Middle frontal gyrus (tissue), 1 donor: Measurements from ENCODE around the gene MYOF.
"Not testable (repeated sequence)": the region's sequence is repeated elsewhere in the genome, so short reads cannot be mapped to it uniquely, and the experiment has no call there.

ENCODE experiments used
- DNase-seq: peaks from one replicate; pipeline ENCODE4 v3.0.0-alpha.2; 2015; ENCODE audit warnings: low spot score; ENCODE audit errors: extremely low spot score

Gene MYOF

GRCh38 chr10:93458821-93459257 lies 23.3 kb downstream of the MYOF start:
- no peak for DNase-seq

GRCh38 chr10:93457511-93457910 lies 24.6 kb downstream of the MYOF start:
- no peak for DNase-seq

GRCh38 chr10:93456480-93456879 lies 25.7 kb downstream of the MYOF start:
- no peak for DNase-seq

- DNase-seq, result no peak
Observed at GRCh38 chr10:93454736-93455135, 27.4 kb downstream of the MYOF start.

- no peak for DNase-seq
Observed at GRCh38 chr10:93454146-93454545, 28.0 kb downstream of the MYOF start.

GRCh38 chr10:93452143-93452542 lies 30.0 kb downstream of the MYOF start:
- no peak for DNase-seq

- DNase-seq, result no peak
Observed at GRCh38 chr10:93451244-93451947, 30.7 kb downstream of the MYOF start.

- DNase-seq, result no peak
Observed at GRCh38 chr10:93447970-93448369, 34.2 kb downstream of the MYOF start.

GRCh38 chr10:93447019-93447418 lies 35.1 kb downstream of the MYOF start:
- DNase-seq, result no peak

GRCh38 chr10:93445978-93446720 lies 36.0 kb downstream of the MYOF start:
- DNase-seq, result no peak

- DNase-seq, result no peak
Observed at GRCh38 chr10:93445097-93445960, 36.8 kb downstream of the MYOF start.

- DNase-seq, result no peak
Observed at GRCh38 chr10:93443481-93443880, 38.7 kb downstream of the MYOF start.

GRCh38 chr10:93442721-93443120 lies 39.4 kb downstream of the MYOF start:
- DNase-seq, result not testable (repeated sequence)

GRCh38 chr10:93440591-93441091 lies 41.5 kb downstream of the MYOF start:
- no peak for DNase-seq

- no peak for DNase-seq
Observed at GRCh38 chr10:93438613-93439253, 43.4 kb downstream of the MYOF start.

- DNase-seq, result no peak
Observed at GRCh38 chr10:93437946-93438612, 44.1 kb downstream of the MYOF start.

- no peak for DNase-seq
Observed at GRCh38 chr10:93437086-93437945, 44.8 kb downstream of the MYOF start.

- no peak for DNase-seq
Observed at GRCh38 chr10:93436591-93437085, 45.5 kb downstream of the MYOF start.

GRCh38 chr10:93435621-93436397 lies 46.3 kb downstream of the MYOF start:
- no peak for DNase-seq
